K562 (cell line): ENCODE results near the gene TOMM6. TPM values are rescaled to one million over a fixed set of nuclear protein-coding genes. Genes with fewer than 3 reads are reported as not detected.

Source experiments
- ASH1L ChIP-seq: fragments of 450-650 bp; IDR thresholded peaks from 2 replicates; pipeline ENCODE4 v1.6.1; 2018; ENCODE audit warnings: borderline replicate concordance, mild to moderate bottlenecking, low read depth; ENCODE audit not compliant: partially characterized antibody
- ATF1 ChIP-seq, 2 experiments: fragments of 450-650 bp in 1 of 2; IDR thresholded peaks; 2 replicates each; pipeline ENCODE4 v1.6.1; 2016; ENCODE audit warnings: missing compliant biosample characterization in 1 of 2, missing genetic modification characterization in 1 of 2
- CHAMP1 ChIP-seq: fragments of 450-650 bp; IDR thresholded peaks from 2 replicates; pipeline ENCODE4 v1.6.1; 2016; ENCODE audit warnings: mild to moderate bottlenecking
- EP400 ChIP-seq: fragments of 450-650 bp; IDR thresholded peaks from 2 replicates; pipeline ENCODE4 v1.6.1; 2017; ENCODE audit warnings: antibody characterized with exemption, mild to moderate bottlenecking, moderate library complexity
- HDAC8 ChIP-seq: fragments of 450-650 bp; IDR thresholded peaks from 2 replicates; pipeline ENCODE4 v1.6.1; 2016; ENCODE audit warnings: mild to moderate bottlenecking, missing genetic modification characterization, moderate library complexity, missing compliant biosample characterization
- HES1 ChIP-seq: fragments of 450-650 bp; IDR thresholded peaks from 2 replicates; pipeline ENCODE4 v1.6.1; 2016; ENCODE audit warnings: low read depth, mild to moderate bottlenecking, moderate library complexity
- HNRNPLL ChIP-seq: fragments of 200-400 bp; formaldehyde crosslinking; IDR thresholded peaks from 2 replicates; pipeline ENCODE4 v1.6.1; 2017; ENCODE audit warnings: low read length, low read depth, mild to moderate bottlenecking; ENCODE audit not compliant: poor library complexity, severe bottlenecking
- KLF13 ChIP-seq: fragments of 450-650 bp; IDR thresholded peaks from 2 replicates; pipeline ENCODE4 v1.6.1; 2016; ENCODE audit warnings: missing genetic modification characterization, low read depth, mild to moderate bottlenecking, missing compliant biosample characterization, moderate library complexity, borderline replicate concordance
- MED1 ChIP-seq: sonication (generic); formaldehyde crosslinking; IDR thresholded peaks from 2 replicates; pipeline ENCODE4 v1.8.1; 2023; ENCODE audit warnings: missing genetic modification reagents, borderline replicate concordance
- OTX1 ChIP-seq: fragments of 450-650 bp; formaldehyde crosslinking; IDR thresholded peaks from 2 replicates; pipeline ENCODE4 v1.4.0; 2022; ENCODE audit warnings: mild to moderate bottlenecking
- PHB2 ChIP-seq: fragments of 450-650 bp; IDR thresholded peaks from 2 replicates; pipeline ENCODE4 v1.6.1; 2017; ENCODE audit warnings: low read depth
- PHF20 ChIP-seq: fragments of 450-650 bp; IDR thresholded peaks from 2 replicates; pipeline ENCODE4 v1.6.1; 2018; ENCODE audit not compliant: partially characterized antibody
- RAD51 ChIP-seq: fragments of 450-650 bp; IDR thresholded peaks from 2 replicates; pipeline ENCODE4 v1.7.1; 2016; ENCODE audit warnings: low read depth, mild to moderate bottlenecking, borderline replicate concordance
- RFX7 ChIP-seq: fragments of 250-450 bp; sonication (Bioruptor Pico); IDR thresholded peaks from 2 replicates; pipeline ENCODE4 v1.5.1; 2021; ENCODE audit warnings: mild to moderate bottlenecking
- TEAD4 ChIP-seq, 2 experiments: sonication (generic) in 1 of 2; formaldehyde crosslinking in 1 of 2; IDR thresholded peaks; 2 replicates each; pipeline versions ENCODE4 v1.6.1 to v1.8.0; 2012 to 2022; ENCODE audit warnings: borderline replicate concordance in 1 of 2, inconsistent platforms in 1 of 2, low read length in 1 of 2, mild to moderate bottlenecking in 1 of 2, missing genetic modification reagents in 1 of 2
- TRIM24 ChIP-seq, 2 experiments: fragments of 450-650 bp; IDR thresholded peaks; 2 replicates each; pipeline ENCODE4 v1.6.1; 2016
- ZNF124 ChIP-seq: sonication (generic); formaldehyde crosslinking; IDR thresholded peaks from 2 replicates; pipeline ENCODE4 v1.8.1; 2022; ENCODE audit warnings: missing genetic modification reagents
- ZNF197 ChIP-seq: fragments of 200-800 bp; sonication (Bioruptor generic); IDR thresholded peaks from 2 replicates; pipeline ENCODE4 v1.6.1; 2016; ENCODE audit warnings: low read depth, missing genetic modification characterization, missing compliant biosample characterization
- ZNF830 ChIP-seq: fragments of 250-450 bp; sonication (Bioruptor Pico); IDR thresholded peaks from 2 replicates; pipeline ENCODE4 v1.5.0; 2021; ENCODE audit warnings: mild to moderate bottlenecking
- polyA plus RNA-seq, 8 experiments: library from polyadenylated mRNA; depleted of rRNA in 4 of 8; stranded (reverse) in 5 of 8; unstranded in 3 of 8; fragments of >200 nt; fragmentation: Nextera tagmentation in 2 of 8; fragmentation: Illumina TruSeq in 1 of 8; extraction: Ambion mirVana in 2 of 8; extraction: Trizol in 1 of 8; gene quantifications; 2 replicates each; pipeline versions ENCODE4 v1.2.1 to v1.2.3, GENCODE V29; 2011 to 2014; ENCODE audit warnings: inconsistent platforms in 1 of 8, missing spikeins in 1 of 8
- total RNA-seq, 7 experiments: library from RNA; depleted of rRNA in 6 of 7; stranded (reverse); fragments of >200 nt in 6 of 7; fragmentation: Illumina TruSeq in 2 of 7; extraction: Trizol in 2 of 7; gene quantifications; 2 replicates each; pipeline versions ENCODE4 v1.2.1 to v1.2.3, GENCODE V29; 2011 to 2021; ENCODE audit warnings: low replicate concordance in 1 of 7
- TF ChIP-seq, protein P1 (sequence below): fragments of 250-450 bp; sonication (Bioruptor Pico); IDR thresholded peaks from 2 replicates; pipeline ENCODE4 v1.5.1; 2021; ENCODE audit warnings: mild to moderate bottlenecking
- TF ChIP-seq, protein P2 (sequence below): fragments of 250-450 bp; sonication (Bioruptor Pico); IDR thresholded peaks from 2 replicates; pipeline ENCODE4 v1.5.0; 2021; ENCODE audit warnings: mild to moderate bottlenecking, borderline replicate concordance

TOMM6 gene
- total and polyA plus RNA-seq, 9 of the 15 experiments (the other 6 are each of a cell fraction or from before 2014, with no cell fraction given) = 380 to 2,097 (median 1,065) TPM

- no peak for TF ChIP-seq CHAMP1
- TF ChIP-seq HES1 = peak; percentile 99
- TF ChIP-seq, protein P1, sequence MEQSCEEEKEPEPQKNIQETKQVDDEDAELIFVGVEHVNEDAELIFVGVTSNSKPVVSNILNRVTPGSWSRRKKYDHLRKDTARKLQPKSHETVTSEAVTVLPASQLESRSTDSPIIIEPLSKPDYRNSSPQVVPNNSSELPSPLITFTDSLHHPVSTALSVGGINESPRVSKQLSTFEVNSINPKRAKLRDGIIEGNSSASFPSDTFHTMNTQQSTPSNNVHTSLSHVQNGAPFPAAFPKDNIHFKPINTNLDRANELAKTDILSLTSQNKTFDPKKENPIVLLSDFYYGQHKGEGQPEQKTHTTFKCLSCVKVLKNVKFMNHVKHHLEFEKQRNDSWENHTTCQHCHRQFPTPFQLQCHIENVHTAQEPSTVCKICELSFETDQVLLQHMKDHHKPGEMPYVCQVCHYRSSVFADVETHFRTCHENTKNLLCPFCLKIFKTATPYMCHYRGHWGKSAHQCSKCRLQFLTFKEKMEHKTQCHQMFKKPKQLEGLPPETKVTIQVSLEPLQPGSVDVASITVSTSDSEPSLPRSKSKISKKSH (CRISPR knock-in tag) = no peak
- no peak for TF ChIP-seq MED1 (CRISPR knock-in tag)
- TF ChIP-seq ZNF830 (CRISPR knock-in tag) = no peak
- TF ChIP-seq RAD51 = no peak
- no peak for TF ChIP-seq KLF13 (tag)
- no peak for TF ChIP-seq RFX7 (CRISPR knock-in tag)
- TF ChIP-seq HNRNPLL = no peak
- TF ChIP-seq, protein P2, sequence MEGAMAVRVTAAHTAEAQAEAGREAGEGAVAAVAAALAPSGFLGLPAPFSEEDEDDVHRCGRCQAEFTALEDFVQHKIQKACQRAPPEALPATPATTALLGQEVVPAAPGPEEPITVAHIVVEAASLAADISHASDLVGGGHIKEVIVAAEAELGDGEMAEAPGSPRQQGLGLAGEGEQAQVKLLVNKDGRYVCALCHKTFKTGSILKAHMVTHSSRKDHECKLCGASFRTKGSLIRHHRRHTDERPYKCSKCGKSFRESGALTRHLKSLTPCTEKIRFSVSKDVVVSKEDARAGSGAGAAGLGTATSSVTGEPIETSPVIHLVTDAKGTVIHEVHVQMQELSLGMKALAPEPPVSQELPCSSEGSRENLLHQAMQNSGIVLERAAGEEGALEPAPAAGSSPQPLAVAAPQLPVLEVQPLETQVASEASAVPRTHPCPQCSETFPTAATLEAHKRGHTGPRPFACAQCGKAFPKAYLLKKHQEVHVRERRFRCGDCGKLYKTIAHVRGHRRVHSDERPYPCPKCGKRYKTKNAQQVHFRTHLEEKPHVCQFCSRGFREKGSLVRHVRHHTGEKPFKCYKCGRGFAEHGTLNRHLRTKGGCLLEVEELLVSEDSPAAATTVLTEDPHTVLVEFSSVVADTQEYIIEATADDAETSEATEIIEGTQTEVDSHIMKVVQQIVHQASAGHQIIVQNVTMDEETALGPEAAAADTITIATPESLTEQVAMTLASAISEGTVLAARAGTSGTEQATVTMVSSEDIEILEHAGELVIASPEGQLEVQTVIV = no peak
- TF ChIP-seq HDAC8 (tag) = no peak
- no peak for TF ChIP-seq ZNF197 (CRISPR knock-in tag)
- no peak for TF ChIP-seq ZNF124
- no peak for TF ChIP-seq ATF1 (CRISPR knock-in tag; IDR thresholded peaks at IDR 0.05)
- peak; percentile 76 for TF ChIP-seq ATF1 (tag; IDR thresholded peaks at IDR 0.05)
- no peak for TF ChIP-seq OTX1
- TF ChIP-seq TEAD4 (IDR thresholded peaks at IDR 0.05; ENCODE audit: low read length) = peak; percentile 66
- TF ChIP-seq TEAD4 (CRISPR knock-in tag; IDR thresholded peaks at IDR 0.05; ENCODE audit: borderline replicate concordance) = no peak
- no peak for TF ChIP-seq ASH1L
- no peak for TF ChIP-seq PHF20
- no peak for TF ChIP-seq PHB2
- no peak for TF ChIP-seq EP400
- TF ChIP-seq TRIM24 (IDR thresholded peaks at IDR 0.05) = no peak; a peak in 1 of 4 replicates
Measured at GRCh38 chr6:41767112-41767833, 20.2 kb upstream of the TOMM6 start (continued).
